RWPE2 (cell line): Measurements from ENCODE around the gene CHD5.

Source experiments
- ATAC-seq: fragments of 200-7000 bp; cut with Tn5 transposase; 3 replicates; pipeline ENCODE4 v1.9.1; 2021; ENCODE audit warnings: low read depth
- DNase-seq: peaks from one replicate; pipeline ENCODE4 v3.0.0-alpha.2; 2020; ENCODE audit warnings: low spot score
- H3K27ac ChIP-seq: fragments of 450-650 bp; 2 replicates; pipeline ENCODE4 v1.5.1; 2017; ENCODE audit warnings: mild to moderate bottlenecking; ENCODE audit not compliant: poor library complexity, severe bottlenecking
- H3K27me3 ChIP-seq: fragments of 250-450 bp; sonication (Bioruptor Pico); 2 replicates; pipeline ENCODE4 v1.5.1; 2021; ENCODE audit warnings: mild to moderate bottlenecking, moderate library complexity; ENCODE audit not compliant: insufficient read depth, poor library complexity, severe bottlenecking
- H3K36me3 ChIP-seq: fragments of 250-450 bp; sonication (Bioruptor Pico); 2 replicates; pipeline ENCODE4 v1.5.1; 2020; ENCODE audit warnings: low read depth, mild to moderate bottlenecking, moderate library complexity
- H3K4me1 ChIP-seq: fragments of 250-450 bp; sonication (Bioruptor Pico); 2 replicates; pipeline ENCODE4 v1.5.1; 2021; ENCODE audit warnings: mild to moderate bottlenecking, moderate library complexity; ENCODE audit not compliant: insufficient read depth, poor library complexity, severe bottlenecking
- H3K4me3 ChIP-seq: fragments of 250-450 bp; sonication (Bioruptor Pico); 2 replicates; pipeline ENCODE4 v1.5.1; 2021; ENCODE audit warnings: mild to moderate bottlenecking, moderate library complexity; ENCODE audit not compliant: severe bottlenecking
- H3K9me3 ChIP-seq: fragments of 250-450 bp; sonication (Bioruptor Pico); 2 replicates; pipeline ENCODE4 v1.5.1; 2021; ENCODE audit warnings: mild to moderate bottlenecking, moderate library complexity; ENCODE audit not compliant: severe bottlenecking
- TF ChIP-seq, protein P1 (sequence below): fragments of 450-650 bp; IDR thresholded peaks from one replicate; pipeline ENCODE4 v1.5.1; 2017; ENCODE audit warnings: mild to moderate bottlenecking, moderate library complexity; ENCODE audit not compliant: poor library complexity, severe bottlenecking

The CHD5 gene

DNA sequence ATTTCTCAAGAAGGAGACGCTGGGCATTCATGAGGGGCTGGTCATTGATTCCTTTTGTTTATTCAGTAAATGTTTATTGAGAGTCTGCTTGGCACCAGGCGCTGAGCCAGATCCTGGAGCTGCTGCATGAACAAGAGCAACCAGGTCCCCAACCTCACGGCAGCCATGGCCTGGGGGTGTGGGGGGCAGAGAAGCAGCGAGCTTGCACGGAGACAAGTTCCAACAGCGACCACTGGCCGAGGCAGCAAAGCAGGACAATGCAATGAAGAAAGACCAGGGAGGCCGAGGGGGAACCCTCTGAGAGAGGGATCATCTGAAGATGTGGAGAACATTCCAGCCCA, 126.9 kb downstream of the CHD5 start:
- no peak for DNase-seq
- no peak for ATAC-seq
- Histone ChIP-seq H3K4me3 (no peak overlapping the region), H3K27ac (no peak overlapping the region), H3K9me3 (no peaks in the 10 kb centered on the region), H3K36me3 (no peaks in the 10 kb centered on the region), H3K4me1 (no peaks in the 10 kb centered on the region), H3K27me3 (no peaks in the 10 kb centered on the region)
- TF ChIP-seq, protein P1, sequence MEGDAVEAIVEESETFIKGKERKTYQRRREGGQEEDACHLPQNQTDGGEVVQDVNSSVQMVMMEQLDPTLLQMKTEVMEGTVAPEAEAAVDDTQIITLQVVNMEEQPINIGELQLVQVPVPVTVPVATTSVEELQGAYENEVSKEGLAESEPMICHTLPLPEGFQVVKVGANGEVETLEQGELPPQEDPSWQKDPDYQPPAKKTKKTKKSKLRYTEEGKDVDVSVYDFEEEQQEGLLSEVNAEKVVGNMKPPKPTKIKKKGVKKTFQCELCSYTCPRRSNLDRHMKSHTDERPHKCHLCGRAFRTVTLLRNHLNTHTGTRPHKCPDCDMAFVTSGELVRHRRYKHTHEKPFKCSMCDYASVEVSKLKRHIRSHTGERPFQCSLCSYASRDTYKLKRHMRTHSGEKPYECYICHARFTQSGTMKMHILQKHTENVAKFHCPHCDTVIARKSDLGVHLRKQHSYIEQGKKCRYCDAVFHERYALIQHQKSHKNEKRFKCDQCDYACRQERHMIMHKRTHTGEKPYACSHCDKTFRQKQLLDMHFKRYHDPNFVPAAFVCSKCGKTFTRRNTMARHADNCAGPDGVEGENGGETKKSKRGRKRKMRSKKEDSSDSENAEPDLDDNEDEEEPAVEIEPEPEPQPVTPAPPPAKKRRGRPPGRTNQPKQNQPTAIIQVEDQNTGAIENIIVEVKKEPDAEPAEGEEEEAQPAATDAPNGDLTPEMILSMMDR = peak; percentile 44

DNA sequence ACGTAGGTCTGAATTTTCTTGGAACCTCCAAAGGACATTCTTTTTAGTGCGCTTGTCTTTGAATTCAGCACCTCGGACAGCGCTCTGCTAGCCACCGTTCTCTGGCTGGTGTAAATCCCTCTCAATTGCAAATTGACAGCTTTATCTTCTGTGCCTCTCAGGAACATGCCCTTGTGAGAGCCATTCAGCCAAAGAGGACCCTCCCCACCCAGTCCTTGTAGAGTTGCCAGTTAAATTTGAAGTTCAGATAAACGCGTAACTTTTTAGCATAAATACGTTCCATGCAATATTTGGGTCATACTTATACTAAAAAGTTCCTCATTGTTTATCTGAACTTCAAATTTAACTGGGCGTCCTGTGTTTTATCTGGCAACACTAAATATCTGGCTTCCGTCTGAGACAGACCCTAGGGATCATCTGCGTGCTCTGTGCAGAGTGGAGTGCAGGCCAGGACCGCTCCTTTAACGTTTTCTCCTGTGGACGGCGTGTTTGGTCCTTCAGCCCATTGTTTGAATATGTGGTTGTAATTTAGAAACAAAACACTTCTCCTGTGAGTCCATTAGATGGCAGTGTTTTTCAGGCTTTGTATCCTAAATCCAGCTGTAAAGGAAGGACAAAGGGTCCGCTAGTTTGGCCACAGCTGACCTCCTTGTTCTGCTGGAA, 127.4 kb downstream of the CHD5 start:
- Histone ChIP-seq H3K4me3 (no peak overlapping the region), H3K9me3 (no peaks in the 10 kb centered on the region)

More for the DNA sequence above, 127.4 kb downstream of the CHD5 start:
- no peaks in the 10 kb centered on the region for H3K36me3 ChIP-seq
- peak; percentile 43 for ATAC-seq
- TF ChIP-seq, protein P1 = peak; percentile 74
- H3K27me3 ChIP-seq = no peaks in the 10 kb centered on the region
- DNase-seq = no peak
- H3K27ac ChIP-seq = no peak overlapping the region
- no peaks in the 10 kb centered on the region for H3K4me1 ChIP-seq
